Nephron (organoid): ENCODE measurements around the gene NLRP5.

Experiments used
- H3K27ac Mint-ChIP-seq, 3 experiments: 2 replicates each; pipeline ENCODE4 v1.8.0; 2020; ENCODE audit warnings: mixed read lengths in 3 of 3, mild to moderate bottlenecking in 2 of 3, moderate library complexity in 1 of 3
- H3K27me3 Mint-ChIP-seq: 2 replicates; pipeline ENCODE4 v1.8.0; 2021; ENCODE audit warnings: low read depth, mild to moderate bottlenecking, moderate library complexity, mixed read lengths
- H3K36me3 Mint-ChIP-seq: 2 replicates; pipeline ENCODE4 v1.8.0; 2020; ENCODE audit warnings: low read depth, mixed read lengths
- H3K4me1 Mint-ChIP-seq: 2 replicates; pipeline ENCODE4 v1.8.0; 2020; ENCODE audit warnings: mixed read lengths
- H3K4me3 Mint-ChIP-seq, 3 experiments: 2 replicates each; pipeline ENCODE4 v1.8.0; 2020; ENCODE audit warnings: mild to moderate bottlenecking in 3 of 3, mixed read lengths in 3 of 3, moderate library complexity in 2 of 3
- H3K9me3 Mint-ChIP-seq: 2 replicates; pipeline ENCODE4 v1.8.0; 2020; ENCODE audit warnings: mixed read lengths
- CTCF ChIP-seq, 3 experiments: fragments of 200-600 bp; sonication (generic); IDR thresholded peaks; one replicate each; pipeline ENCODE4 v1.5.0; 2021; ENCODE audit warnings: antibody characterized with exemption in 3 of 3; ENCODE audit not compliant: unreplicated experiment in 3 of 3

NLRP5 gene

GRCh38 chr19:56098731-56099568 is 112.4 kb downstream of the NLRP5 start:
- no peak for TF ChIP-seq CTCF (IDR thresholded peaks at IDR 0.05; ENCODE audit: unreplicated experiment in 3 of 3)

GRCh38 chr19:56099638-56100539 is 113.3 kb downstream of the NLRP5 start:
- Mint-ChIP-seq H3K4me3 (no peak overlapping the region), H3K27ac (no peak overlapping the region), H3K27me3 (peaks cover 5% of the 10 kb centered on the region), H3K4me1 (no peaks in the 10 kb centered on the region), H3K36me3 (peaks cover 44% of the 10 kb centered on the region), H3K9me3 (peaks cover 7% of the 10 kb centered on the region)
- TF ChIP-seq CTCF (IDR thresholded peaks at IDR 0.05; ENCODE audit: unreplicated experiment in 3 of 3): no peak

More at GRCh38 chr19:56098731-56099568, 112.4 kb downstream of the NLRP5 start:
- Mint-ChIP-seq H3K27ac (no peak overlapping the region), H3K4me1 (no peaks in the 10 kb centered on the region), H3K4me3 (no peak overlapping the region), H3K36me3 (peaks cover 54% of the 10 kb centered on the region), H3K27me3 (peaks cover 5% of the 10 kb centered on the region), H3K9me3 (peaks cover 13% of the 10 kb centered on the region)

- H3K4me1 Mint-ChIP-seq: peaks cover 9% of the 10 kb centered on the region
- peaks cover 33% of the 10 kb centered on the region for H3K36me3 Mint-ChIP-seq
- H3K9me3 Mint-ChIP-seq: no peaks in the 10 kb centered on the region
- H3K27me3 Mint-ChIP-seq: no peaks in the 10 kb centered on the region
- H3K27ac Mint-ChIP-seq: peak overlapping the region in 2 of 3 experiments; percentile 63 to 80
- H3K4me3 Mint-ChIP-seq: no peak overlapping the region
- no peak for TF ChIP-seq CTCF (IDR thresholded peaks at IDR 0.05; ENCODE audit: unreplicated experiment in 3 of 3)
These were observed 114.5 kb downstream of the NLRP5 start for GRCh38 chr19:56101095-56101494.

GRCh38 chr19:56101746-56102535 is 115.4 kb downstream of the NLRP5 start:
- peak overlapping the region; percentile 43 to 80 (median 63) for H3K27ac Mint-ChIP-seq
- no peaks in the 10 kb centered on the region for H3K27me3 Mint-ChIP-seq
- H3K4me3 Mint-ChIP-seq: peak overlapping the region in 1 of 3 experiments; percentile 26
- TF ChIP-seq CTCF (IDR thresholded peaks at IDR 0.05; ENCODE audit: unreplicated experiment in 3 of 3): no peak
- peaks cover 30% of the 10 kb centered on the region for H3K36me3 Mint-ChIP-seq
- H3K9me3 Mint-ChIP-seq: no peaks in the 10 kb centered on the region
- H3K4me1 Mint-ChIP-seq: peaks cover 12% of the 10 kb centered on the region

- H3K36me3 Mint-ChIP-seq: peaks cover 24% of the 10 kb centered on the region
- H3K4me3 Mint-ChIP-seq: no peak overlapping the region
- no peak for TF ChIP-seq CTCF (IDR thresholded peaks at IDR 0.05; ENCODE audit: unreplicated experiment in 3 of 3)
- peak overlapping the region in 1 of 3 experiments; percentile 87 for H3K27ac Mint-ChIP-seq
- H3K4me1 Mint-ChIP-seq: peaks cover 12% of the 10 kb centered on the region
- no peaks in the 10 kb centered on the region for H3K9me3 Mint-ChIP-seq
- no peaks in the 10 kb centered on the region for H3K27me3 Mint-ChIP-seq
These were observed 116.5 kb downstream of the NLRP5 start for GRCh38 chr19:56103027-56103614.
